ENCODE measurements around the gene TRPT1. TPM values are rescaled to one million over a fixed set of nuclear protein-coding genes. Genes with fewer than 3 reads are reported as not detected.
A peak's percentile ranks its signal among the peaks of the same experiment; 100 is the strongest.

TRPT1 gene
- total and polyA plus RNA-seq, 9 of the 15 experiments (the other 6 are each of a cell fraction or from before 2014, with no cell fraction given) = 4.6 to 41.7 (median 23.1) TPM

- TF ChIP-seq CEBPZ (IDR thresholded peaks at IDR 0.05; ENCODE audit: borderline replicate concordance, low read depth, low read length) (no peak), TRIM28 (IDR thresholded peaks at IDR 0.05) (no peak), ARID3A (IDR thresholded peaks at IDR 0.05; ENCODE audit: borderline replicate concordance, low read depth, low read length) (peak; percentile 49; the same call in 1 of the 2 replicates), KAT2B (IDR thresholded peaks at IDR 0.05; ENCODE audit: low read depth, low read length) (peak; percentile 26), TOE1 (IDR thresholded peaks at IDR 0.05; ENCODE audit: borderline replicate concordance) (0 out of 2 replicates have a peak, but pooled peaks have one; percentile 14), TOE1 (CRISPR knock-in tag; IDR thresholded peaks at IDR 0.05; ENCODE audit: borderline replicate concordance, low read depth) (0 out of 2 replicates have a peak, but pooled peaks have one; percentile 33), MXD1 (CRISPR knock-in tag; IDR thresholded peaks at IDR 0.05; ENCODE audit: borderline replicate concordance, poor library complexity, severe bottlenecking) (no peak), ZNF407 (IDR thresholded peaks at IDR 0.05; ENCODE audit: low read depth) (no peak), ATF6 (CRISPR knock-in tag; IDR thresholded peaks at IDR 0.05) (peak; percentile 80; the same call in 1 of the 2 replicates)
Measured at GRCh38 chr11:64269540-64270220, 43.7 kb upstream of the TRPT1 start (continued).
